Stimulated activated CD8-positive, alpha-beta memory T cell treated with anti-CD3 and anti-CD28 coated beads, Interleukin-7, amount 100 ng/mL, for 48 hours (primary cell): Measurements from ENCODE around the gene SLC6A2.

Experiments used
- DNase-seq, 2 donors: peaks; one replicate each; pipeline ENCODE4 v3.0.0-alpha.2; 2020; ENCODE audit warnings: low read depth in 1 of 2; ENCODE audit errors: extremely low read depth in 1 of 2

Gene SLC6A2

GRCh38 chr16:55645986-55646385 lies 9.8 kb upstream of the SLC6A2 start:
- no peak for DNase-seq

DNA sequence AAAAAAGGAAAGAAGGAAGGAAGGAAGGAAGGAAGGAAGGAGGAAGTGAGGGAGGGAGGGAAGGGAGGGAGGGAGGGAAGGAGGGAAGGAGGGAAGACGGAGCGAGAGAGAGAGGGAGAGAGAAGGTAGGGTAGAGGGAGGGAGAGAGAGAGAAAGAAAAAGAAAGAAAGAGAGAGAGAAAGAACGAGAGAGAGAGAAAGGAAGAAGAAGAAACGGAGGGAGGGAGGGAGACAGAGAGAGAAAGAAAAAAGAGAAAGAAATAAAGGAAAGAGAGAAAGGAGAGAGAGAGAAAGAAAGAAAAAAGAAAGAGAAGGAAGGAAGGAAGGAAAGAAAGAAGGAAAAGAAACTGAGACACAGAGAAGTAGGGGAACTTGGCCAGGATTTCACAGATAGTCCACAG lies 8.4 kb upstream of the SLC6A2 start:
- DNase-seq, result no peak

GRCh38 chr16:55647798-55648197 lies 8.0 kb upstream of the SLC6A2 start:
- DNase-seq, result no peak

DNA sequence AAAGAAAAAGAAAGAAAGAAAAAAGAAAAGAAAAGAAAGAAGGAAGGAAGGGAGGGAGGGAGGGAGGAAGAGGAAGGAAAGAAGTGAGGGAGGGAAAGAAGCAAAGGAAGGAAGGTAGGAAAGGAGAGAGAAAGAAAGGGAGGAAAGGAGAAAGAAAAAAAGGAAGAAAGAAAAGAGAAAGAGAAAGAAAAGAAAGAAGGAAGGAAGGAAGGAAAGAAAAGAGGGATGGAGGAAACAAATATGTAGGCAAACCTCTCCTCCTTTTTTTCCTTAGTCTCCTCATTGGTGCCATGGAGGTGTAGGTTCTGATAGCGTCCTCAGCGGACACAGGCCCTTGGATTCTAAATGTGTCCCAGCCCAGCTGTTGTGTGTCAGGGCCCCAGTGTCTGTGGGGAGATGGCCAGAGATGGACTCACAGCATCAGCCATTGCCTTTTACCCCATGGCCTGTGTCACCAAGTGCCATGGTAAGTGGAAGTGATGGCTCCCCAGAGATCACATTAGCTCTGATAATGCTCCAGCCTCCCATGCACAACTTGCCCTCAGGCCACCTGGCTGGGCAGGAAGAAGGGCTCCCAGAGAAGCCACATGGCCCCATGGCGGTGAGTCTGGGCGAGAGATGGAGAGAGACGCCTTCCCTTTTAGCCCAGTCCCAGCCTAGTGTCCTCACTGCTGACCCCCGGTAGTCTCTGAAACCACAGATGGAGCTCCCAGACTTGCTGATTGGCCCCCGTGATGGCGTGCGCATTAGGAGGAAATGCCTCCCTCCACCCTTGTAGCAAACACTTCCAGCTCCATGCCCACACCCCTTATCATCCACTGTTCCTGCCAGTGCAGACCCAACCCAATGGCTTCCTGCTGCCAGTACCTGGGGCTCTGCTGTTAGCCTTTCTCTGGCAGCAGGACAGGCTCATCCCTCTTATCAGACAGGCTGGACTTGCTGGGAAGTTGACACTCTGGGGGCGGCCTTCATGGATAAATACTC lies 3.7 kb upstream of the SLC6A2 start:
- no peak for DNase-seq

GRCh38 chr16:55653106-55653505 lies 2.7 kb upstream of the SLC6A2 start:
- DNase-seq, result no peak

- DNase-seq, result no peak
Measured at GRCh38 chr16:55655381-55655896, 349 bp upstream of the SLC6A2 start.

DNA sequence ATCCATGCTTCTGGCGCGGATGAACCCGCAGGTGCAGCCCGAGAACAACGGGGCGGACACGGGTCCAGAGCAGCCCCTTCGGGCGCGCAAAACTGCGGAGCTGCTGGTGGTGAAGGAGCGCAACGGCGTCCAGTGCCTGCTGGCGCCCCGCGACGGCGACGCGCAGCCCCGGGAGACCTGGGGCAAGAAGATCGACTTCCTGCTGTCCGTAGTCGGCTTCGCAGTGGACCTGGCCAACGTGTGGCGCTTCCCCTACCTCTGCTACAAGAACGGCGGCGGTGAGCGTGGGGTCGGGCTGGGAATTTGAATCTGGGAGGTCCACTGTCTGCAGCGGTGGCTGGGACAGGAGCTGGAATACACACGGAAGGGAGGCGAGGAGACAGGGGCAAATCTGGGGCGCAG lies 904 bp downstream of the SLC6A2 start:
- no peak for DNase-seq

DNA sequence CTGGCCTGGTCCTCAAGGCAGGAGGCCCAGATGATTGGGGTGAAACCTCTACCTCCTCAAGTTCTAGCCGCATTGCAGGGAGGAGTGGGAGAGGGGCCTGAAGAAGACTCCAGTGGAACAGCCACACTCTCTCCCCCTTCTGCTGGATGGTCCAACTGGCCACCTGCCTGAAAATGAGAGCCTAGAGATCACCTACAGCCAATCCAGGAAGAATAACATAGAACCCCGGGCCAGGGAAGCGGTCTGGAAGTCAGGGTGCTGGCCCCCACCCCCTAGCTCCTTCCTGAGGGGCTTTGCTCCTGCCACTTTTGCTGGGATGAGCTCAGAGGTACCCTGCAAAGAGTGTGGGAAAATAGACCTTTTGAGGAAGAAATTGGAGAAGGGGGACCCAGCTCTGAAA lies 1.8 kb downstream of the SLC6A2 start:
- no peak for DNase-seq

DNA sequence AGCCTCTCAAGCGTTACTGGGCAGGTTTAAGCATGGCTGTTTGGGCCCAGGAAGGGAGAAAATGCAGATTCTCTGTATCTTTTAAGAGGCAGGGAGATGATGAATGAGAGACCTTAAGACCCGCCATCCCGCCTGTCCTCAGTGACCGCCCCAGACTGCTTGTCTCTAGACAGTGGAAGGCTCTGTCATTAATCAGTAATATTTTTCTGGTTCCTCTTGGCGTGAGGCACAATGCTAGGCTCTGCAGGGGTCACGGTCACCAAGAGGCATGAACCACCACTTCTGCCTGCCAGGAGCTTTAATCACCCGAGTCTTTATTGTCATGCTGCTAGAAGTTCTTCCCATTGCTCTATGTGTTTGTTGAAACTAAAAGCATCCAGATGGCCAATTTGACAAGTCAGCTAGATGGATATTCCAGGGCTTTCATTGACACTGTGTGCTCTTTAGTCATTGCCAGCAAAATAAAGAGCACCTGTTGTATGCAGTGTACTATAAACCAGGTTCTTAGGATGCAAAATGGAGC lies 3.2 kb downstream of the SLC6A2 start:
- DNase-seq, result no peak

- no peak for DNase-seq
Measured at GRCh38 chr16:55660026-55660425, 4.2 kb downstream of the SLC6A2 start.

GRCh38 chr16:55660828-55661227 lies 5.0 kb downstream of the SLC6A2 start:
- DNase-seq, result no peak

GRCh38 chr16:55661941-55662643 lies 6.3 kb downstream of the SLC6A2 start:
- no peak for DNase-seq

DNA sequence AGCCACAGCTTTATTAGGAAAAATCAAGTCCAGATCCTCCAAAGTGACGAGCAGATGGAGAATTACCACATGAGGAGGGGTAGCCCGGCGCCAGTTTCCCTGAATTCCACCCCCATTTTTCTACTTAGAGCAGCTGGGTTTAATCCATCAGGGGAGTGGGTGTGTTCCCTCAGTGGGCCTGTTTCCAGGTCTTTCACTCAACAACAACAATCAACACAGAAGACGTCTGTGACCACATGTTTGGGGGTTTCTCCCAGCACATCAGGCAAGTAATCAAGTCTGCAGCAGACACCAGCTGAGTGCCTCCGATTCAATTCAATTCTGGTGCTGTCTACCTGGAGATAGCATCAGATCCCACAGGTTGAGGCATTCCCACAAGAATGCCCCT lies 6.8 kb downstream of the SLC6A2 start:
- no peak for DNase-seq

- DNase-seq, result no peak
Measured at GRCh38 chr16:55663225-55663624, 7.4 kb downstream of the SLC6A2 start.

DNA sequence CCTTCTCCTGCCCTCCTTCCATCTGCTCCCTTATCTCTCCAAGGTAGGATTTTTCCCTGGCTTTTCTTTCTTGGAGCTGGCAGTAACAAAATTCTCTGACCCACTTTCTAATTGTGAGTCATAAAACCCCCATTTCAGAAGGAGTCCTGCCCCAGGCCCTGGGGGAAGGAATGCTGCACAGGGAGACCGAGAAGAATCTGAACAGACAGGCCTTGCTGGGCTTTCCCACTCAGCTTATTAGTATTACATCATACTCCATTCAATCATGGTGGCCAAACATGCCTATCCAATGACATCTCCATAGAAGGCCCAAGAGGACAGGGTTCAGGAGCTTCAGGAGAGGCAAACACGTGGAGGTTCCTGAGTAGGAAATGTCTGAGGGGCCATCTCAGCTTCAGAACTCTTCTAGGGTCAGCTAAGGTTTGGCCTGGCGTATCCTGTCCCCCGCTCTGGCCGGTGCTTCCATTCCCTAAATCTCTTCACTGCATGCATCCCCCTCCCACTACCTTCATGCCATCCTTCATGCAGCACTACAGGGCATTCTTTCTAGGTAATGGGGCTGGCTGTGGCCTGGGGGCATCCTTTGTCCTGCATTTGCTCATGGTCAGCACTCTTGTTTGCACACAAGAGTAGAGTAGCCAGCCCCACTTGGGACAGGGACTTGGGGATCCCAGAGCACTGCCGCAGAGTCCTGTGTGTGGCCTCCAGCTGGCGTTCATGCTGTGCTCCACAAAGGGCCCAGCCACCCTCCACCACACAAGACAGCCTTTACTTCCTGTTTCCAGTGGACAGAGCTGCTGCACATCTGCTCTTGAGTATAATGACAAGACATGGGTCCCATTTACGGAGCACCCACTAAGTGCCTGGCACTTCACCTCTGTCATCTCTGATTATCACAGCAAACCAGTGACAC lies 8.2 kb downstream of the SLC6A2 start:
- no peak for DNase-seq

GRCh38 chr16:55664786-55665407 lies 9.1 kb downstream of the SLC6A2 start:
- no peak for DNase-seq

DNA sequence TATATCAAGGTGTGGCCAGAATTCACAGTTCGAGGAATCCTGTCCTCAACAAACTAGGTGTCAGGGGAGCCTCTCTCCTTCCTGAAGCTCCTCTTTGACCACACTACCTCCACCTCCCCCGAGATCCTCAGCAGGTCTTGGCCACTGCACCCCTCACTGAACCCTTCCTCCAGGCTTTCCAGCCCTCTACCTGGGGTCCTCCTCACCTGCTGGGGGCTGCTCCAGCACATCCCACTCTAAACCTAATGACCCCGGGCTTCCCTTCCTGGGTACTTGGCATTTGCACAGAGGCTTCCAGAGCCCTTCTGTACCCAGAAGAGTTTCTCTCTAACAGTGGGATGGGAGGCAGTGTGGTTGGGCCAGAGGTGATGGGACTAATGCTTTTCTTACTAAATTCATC lies 9.7 kb downstream of the SLC6A2 start:
- DNase-seq, result no peak

GRCh38 chr16:55666012-55666411 lies 10.2 kb downstream of the SLC6A2 start:
- DNase-seq, result no peak

DNA sequence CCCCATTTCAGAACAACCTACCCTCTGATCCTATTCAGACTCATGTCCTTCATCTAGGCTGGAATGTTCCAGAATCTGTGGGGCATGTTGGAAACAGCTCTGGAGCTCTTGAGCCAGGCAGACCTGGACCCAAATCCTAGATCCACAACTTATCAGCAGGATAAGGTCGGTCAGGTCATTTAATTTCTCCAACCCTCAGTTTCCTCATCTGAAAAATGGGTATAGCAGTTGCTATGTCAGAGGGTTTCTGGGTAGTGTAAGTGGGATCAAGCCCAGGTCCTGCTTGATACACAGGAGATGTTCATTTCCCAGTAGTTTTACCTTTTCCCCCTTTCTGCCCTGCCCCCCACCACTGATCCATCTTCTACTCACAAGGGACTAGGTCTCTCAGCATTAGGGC lies 12.0 kb downstream of the SLC6A2 start:
- no peak for DNase-seq
